Ectodermal cell (in vitro differentiated cells): ENCODE results near the gene NEURL1.

Experiments used
- H3K27ac ChIP-seq: 2 replicates; pipeline ENCODE4 v1.7.0; 2013; ENCODE audit warnings: mild to moderate bottlenecking, low read depth, low read length; ENCODE audit not compliant: insufficient read depth, poor library complexity, severe bottlenecking
- H3K27me3 ChIP-seq: 2 replicates; pipeline ENCODE4 v1.7.0; 2013; ENCODE audit warnings: mild to moderate bottlenecking, low read length; ENCODE audit not compliant: insufficient read depth, control insufficient read depth, poor library complexity, severe bottlenecking
- H3K36me3 ChIP-seq: one replicate; pipeline ENCODE4 v1.7.0; 2013; ENCODE audit warnings: low read length; ENCODE audit not compliant: control insufficient read depth, insufficient read depth
- H3K4me1 ChIP-seq: one replicate; pipeline ENCODE4 v1.7.0; 2013; ENCODE audit warnings: low read length; ENCODE audit not compliant: control insufficient read depth, insufficient read depth
- H3K4me3 ChIP-seq: 2 replicates; pipeline ENCODE4 v1.7.0; 2013; ENCODE audit warnings: low read depth, low read length, control low read depth; ENCODE audit not compliant: insufficient read depth
- H3K9me3 ChIP-seq: 2 replicates; pipeline ENCODE4 v1.7.0; 2013; ENCODE audit warnings: mild to moderate bottlenecking, low read length, moderate library complexity; ENCODE audit not compliant: control insufficient read depth
- whole genome bisulfite sequencing, 2 experiments: methylation state at CpG; one replicate each; pipeline ENCODE4 v1.1.7; 2013; ENCODE audit warnings: missing lambda C conversion rate in 2 of 2; 5-methylcytosine and 5-hydroxymethylcytosine counted together

NEURL1 gene

GRCh38 chr10:103574097-103575061 lies 80.9 kb downstream of the NEURL1 start:
- no peaks in the 10 kb centered on the region for H3K9me3 ChIP-seq
- H3K27me3 ChIP-seq: no peaks in the 10 kb centered on the region
- peaks cover 4% of the 10 kb centered on the region for H3K4me1 ChIP-seq
- no peaks in the 10 kb centered on the region for H3K36me3 ChIP-seq
- no peak overlapping the region for H3K27ac ChIP-seq
- WGBS, 2 experiments: 90 to 92% methylated on average over 16 of the region's 16 CpGs
- no peak overlapping the region for H3K4me3 ChIP-seq

- 92 to 96% methylated on average over 5 to 6 of the region's 6 CpGs for whole genome bisulfite sequencing, 2 experiments
- H3K27ac ChIP-seq: no peak overlapping the region
- no peaks in the 10 kb centered on the region for H3K27me3 ChIP-seq
- peaks cover 5% of the 10 kb centered on the region for H3K4me1 ChIP-seq
- H3K4me3 ChIP-seq: no peak overlapping the region
- H3K36me3 ChIP-seq: no peaks in the 10 kb centered on the region
- no peaks in the 10 kb centered on the region for H3K9me3 ChIP-seq
Observed at GRCh38 chr10:103575416-103576075, 82.0 kb downstream of the NEURL1 start.

GRCh38 chr10:103576076-103576471 lies 82.6 kb downstream of the NEURL1 start:
- H3K27ac ChIP-seq: no peak overlapping the region
- H3K27me3 ChIP-seq: no peaks in the 10 kb centered on the region
- no peaks in the 10 kb centered on the region for H3K9me3 ChIP-seq
- H3K4me1 ChIP-seq: peaks cover 8% of the 10 kb centered on the region
- no peaks in the 10 kb centered on the region for H3K36me3 ChIP-seq
- no peak overlapping the region for H3K4me3 ChIP-seq
- 94 to 98% methylated on average over 1 of the region's 1 CpG for WGBS, 2 experiments

GRCh38 chr10:103576862-103577261 lies 83.4 kb downstream of the NEURL1 start:
- 83 to 84% methylated on average over 2 of the region's 2 CpGs for WGBS, 2 experiments
- Histone ChIP-seq H3K4me1 (peaks cover 10% of the 10 kb centered on the region), H3K27ac (no peak overlapping the region), H3K9me3 (no peaks in the 10 kb centered on the region), H3K36me3 (no peaks in the 10 kb centered on the region), H3K27me3 (no peaks in the 10 kb centered on the region), H3K4me3 (no peak overlapping the region)

GRCh38 chr10:103578782-103579382 lies 85.4 kb downstream of the NEURL1 start:
- H3K4me1 ChIP-seq: peaks cover 16% of the 10 kb centered on the region
- no peak overlapping the region for H3K27ac ChIP-seq
- no peak overlapping the region for H3K4me3 ChIP-seq
- 91% methylated on average over 15 of the region's 15 CpGs for WGBS, 2 experiments
- no peaks in the 10 kb centered on the region for H3K9me3 ChIP-seq
- H3K27me3 ChIP-seq: no peaks in the 10 kb centered on the region
- no peaks in the 10 kb centered on the region for H3K36me3 ChIP-seq

GRCh38 chr10:103580011-103580410 lies 86.5 kb downstream of the NEURL1 start:
- peaks cover 10% of the 10 kb centered on the region for H3K27me3 ChIP-seq
- no peaks in the 10 kb centered on the region for H3K9me3 ChIP-seq
- no peak overlapping the region for H3K4me3 ChIP-seq
- H3K27ac ChIP-seq: no peak overlapping the region
- no peaks in the 10 kb centered on the region for H3K36me3 ChIP-seq
- WGBS, 2 experiments: 91 to 92% methylated on average over 7 of the region's 7 CpGs
- H3K4me1 ChIP-seq: peaks cover 16% of the 10 kb centered on the region

- 70 to 72% methylated on average over 7 of the region's 7 CpGs for WGBS, 2 experiments
- Histone ChIP-seq H3K9me3 (no peaks in the 10 kb centered on the region), H3K27ac (no peak overlapping the region), H3K27me3 (peaks cover 13% of the 10 kb centered on the region), H3K4me1 (peaks cover 16% of the 10 kb centered on the region), H3K36me3 (no peaks in the 10 kb centered on the region), H3K4me3 (no peak overlapping the region)
Observed at GRCh38 chr10:103580430-103580829, 86.9 kb downstream of the NEURL1 start.

GRCh38 chr10:103581499-103581898 lies 88.0 kb downstream of the NEURL1 start:
- Histone ChIP-seq H3K9me3 (no peaks in the 10 kb centered on the region), H3K27ac (no peak overlapping the region), H3K4me3 (no peak overlapping the region), H3K36me3 (no peaks in the 10 kb centered on the region), H3K4me1 (peaks cover 16% of the 10 kb centered on the region), H3K27me3 (peaks cover 13% of the 10 kb centered on the region)

- 81 to 86% methylated on average over 13 of the region's 13 CpGs for WGBS, 2 experiments
- H3K27ac ChIP-seq: no peak overlapping the region
- no peaks in the 10 kb centered on the region for H3K36me3 ChIP-seq
- H3K4me3 ChIP-seq: no peak overlapping the region
- no peaks in the 10 kb centered on the region for H3K9me3 ChIP-seq
- H3K4me1 ChIP-seq: peaks cover 16% of the 10 kb centered on the region
- peaks cover 13% of the 10 kb centered on the region for H3K27me3 ChIP-seq
Observed at GRCh38 chr10:103582331-103583123, 89.0 kb downstream of the NEURL1 start.
